G401 (cell line): ENCODE measurements around the gene ALG12. TPM values are rescaled to one million over a fixed set of nuclear protein-coding genes. Genes with fewer than 3 reads are reported as not detected.

ENCODE experiments used
- DNase-seq: peaks from one replicate; pipeline ENCODE4 v3.0.0-alpha.2; 2015; ENCODE audit warnings: low spot score
- in situ Hi-C: cut with HindIII; loops from 2 replicates; pipeline ENCODE4 v1.10.0; 2016; ENCODE audit warnings: low sequenced_read_pairs, mixed read lengths
- total RNA-seq: library from RNA; depleted of rRNA; stranded (reverse); fragments of >200 nt; shearing (Covaris generic); gene quantifications from 2 replicates; pipeline ENCODE4 v1.2.3, GENCODE V29; 2014; rRNA removed

The ALG12 gene
- 23.8 and 24.1 TPM in 2 replicates for total RNA-seq

DNA sequence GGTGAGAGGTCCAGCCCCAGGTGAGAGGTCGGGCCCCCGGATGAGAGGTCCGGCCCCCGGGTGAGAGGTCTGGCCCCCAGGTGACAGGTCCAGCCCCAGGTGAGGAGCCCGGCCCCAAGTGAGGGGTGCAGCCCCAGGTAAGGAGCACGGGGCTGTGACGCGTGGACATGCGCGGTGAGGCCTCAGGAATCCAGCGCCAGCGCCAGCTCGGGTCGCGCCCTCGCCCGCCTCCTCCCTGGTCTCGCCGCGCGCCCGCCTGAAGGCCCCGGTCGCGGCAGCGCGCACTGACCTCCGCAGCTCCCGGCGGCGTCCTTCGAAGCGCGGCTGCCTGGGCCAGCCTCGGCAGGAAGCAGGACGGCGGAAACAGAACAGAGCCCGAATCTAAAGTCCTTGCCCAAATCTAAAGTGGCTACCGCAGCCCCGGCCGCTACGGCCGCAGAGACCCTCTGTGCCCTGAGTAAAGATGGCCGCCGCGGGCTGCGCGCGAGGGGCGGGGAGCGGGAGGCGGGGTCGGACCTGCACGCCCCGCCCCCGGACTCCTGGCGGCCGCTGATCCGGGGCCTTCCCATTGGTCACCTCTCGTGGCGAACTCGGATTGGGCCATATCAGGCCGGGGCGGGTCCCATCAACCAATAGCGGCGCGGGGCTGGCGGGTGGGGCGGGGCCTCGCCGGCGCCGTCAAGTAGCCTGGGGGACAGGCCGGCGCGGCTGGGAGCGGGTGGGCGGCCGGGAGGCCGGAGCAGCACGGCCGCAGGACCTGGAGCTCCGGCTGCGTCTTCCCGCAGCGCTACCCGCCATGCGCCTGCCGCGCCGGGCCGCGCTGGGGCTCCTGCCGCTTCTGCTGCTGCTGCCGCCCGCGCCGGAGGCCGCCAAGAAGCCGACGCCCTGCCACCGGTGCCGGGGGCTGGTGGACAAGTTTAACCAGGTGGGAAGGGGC is at the start of gene ALG12, which contains the start of gene CRELD2:
Gene ALG12, minus strand, starts transcription at position 465 of the 937 bp plus-strand sequence. CDS start 4,673 bp downstream, outside the sequence.
Gene CRELD2, plus strand, starts transcription at position 661 of the 937 bp plus-strand sequence. Its CDS starts 136 bp downstream, at position 797.
- in situ Hi-C loops, result loop anchor here (25.0 kb wide), 1 partner anchor 131 kb away; no protein-coding TSS in a partner anchor
- peak; percentile 98 for DNase-seq

DNA sequence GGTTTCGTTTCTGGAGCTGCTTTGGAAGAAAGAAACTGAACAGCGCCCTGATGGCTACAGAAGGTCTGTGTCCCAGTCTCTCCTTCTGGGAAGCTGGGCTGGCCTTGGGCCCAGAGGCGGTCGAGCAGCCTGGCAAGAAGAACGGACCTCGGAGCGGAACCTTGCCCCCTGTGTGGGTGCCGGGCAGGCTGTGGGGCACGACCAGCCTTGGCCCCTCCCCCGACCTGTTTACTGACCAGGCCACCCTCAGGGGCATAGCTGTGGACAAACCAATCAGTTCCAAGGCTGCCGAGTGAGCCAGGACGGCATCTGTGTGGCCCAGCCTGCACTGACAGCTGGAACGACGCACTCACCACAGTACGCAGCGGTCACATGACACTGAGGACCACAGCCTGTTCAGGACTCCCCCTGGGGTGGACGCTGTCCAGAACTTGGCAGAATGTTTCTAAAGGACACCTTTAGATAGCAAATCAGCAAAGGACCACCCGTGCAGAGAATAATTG is 49.5 kb upstream of the ALG12 start:
- in situ Hi-C loops, result no loop called here
- no peak for DNase-seq

DNA sequence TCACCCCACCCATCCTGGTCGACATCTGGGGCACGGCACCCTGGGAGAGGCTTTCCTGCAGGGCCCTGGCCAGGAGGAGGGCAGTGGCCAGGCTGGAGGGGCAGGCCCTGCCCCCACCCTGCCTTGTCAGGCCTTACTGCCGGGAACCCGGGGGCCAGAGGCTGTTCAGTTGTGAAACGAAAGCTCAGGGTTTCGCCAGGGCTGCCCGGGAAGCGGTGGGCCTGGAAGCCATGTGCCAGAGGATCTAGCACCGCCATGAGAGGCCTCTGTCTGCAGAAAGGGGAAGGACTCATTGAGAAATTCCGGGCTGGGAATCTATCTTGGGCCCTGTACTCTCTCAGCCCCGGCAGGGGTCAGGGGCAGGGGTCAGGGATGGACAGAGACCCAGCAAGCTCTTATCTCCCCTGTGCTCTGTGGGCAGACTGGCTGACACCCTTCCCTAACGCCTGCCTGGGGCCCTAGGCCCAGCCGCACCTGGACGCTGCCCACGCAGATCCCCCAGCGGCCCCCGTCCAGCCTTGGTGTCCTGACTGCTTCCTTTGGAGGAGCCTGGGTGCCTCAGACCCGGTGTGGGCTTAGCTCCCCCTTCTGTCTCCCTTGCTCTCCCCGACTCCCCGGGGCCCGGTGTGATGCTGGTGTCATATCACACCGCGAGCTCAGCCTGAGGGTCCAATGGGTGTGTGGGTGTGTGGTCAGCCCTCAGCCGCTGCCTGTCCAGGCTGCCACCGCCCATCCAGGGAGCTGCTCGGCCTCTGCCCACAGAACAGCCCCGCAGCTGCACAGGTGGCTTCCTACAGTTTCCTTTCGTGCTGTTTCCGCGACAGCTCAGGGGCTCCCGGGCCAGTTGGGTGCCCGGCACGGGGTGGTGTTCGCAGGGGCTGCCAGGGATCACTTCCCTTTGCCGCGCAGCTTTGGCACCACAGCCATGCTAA is 48.8 kb upstream of the ALG12 start:
- no peak for DNase-seq
- in situ Hi-C loops, result no loop called here

DNA sequence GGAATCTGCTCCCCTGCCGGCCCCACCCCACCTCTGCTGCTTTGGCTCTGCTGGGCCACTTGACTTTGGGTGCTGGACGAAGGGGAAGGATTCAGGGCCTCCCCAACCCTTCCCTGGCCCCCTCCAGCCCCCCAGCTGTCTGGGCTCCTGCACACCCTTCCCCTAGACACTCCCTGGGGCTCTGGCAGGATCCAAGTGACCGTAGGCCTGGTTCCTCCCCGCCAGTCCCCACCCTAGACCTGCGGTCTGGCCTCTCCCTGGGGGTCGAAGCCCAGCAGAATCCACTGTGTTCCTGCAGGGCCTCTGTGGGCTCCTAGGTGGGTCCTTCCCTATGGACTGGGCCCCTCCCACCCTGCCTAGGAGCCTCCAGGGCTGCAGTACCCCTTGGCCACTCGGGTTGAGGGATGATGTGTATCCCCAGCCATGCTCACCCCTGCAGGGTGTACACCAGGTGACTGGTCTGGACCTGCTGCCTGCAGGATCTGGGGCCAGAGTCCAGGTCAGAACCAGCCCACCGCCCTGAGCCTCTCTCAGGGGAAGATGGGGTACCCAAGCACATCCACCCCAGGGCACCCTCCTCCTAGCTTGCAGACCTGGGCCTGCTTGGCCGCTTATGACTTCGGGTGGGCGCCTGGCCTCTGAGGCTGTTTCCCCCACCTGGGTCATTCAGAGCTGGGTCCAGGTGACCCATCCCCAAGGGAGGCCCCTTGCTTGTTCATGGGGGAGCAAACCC is 48.0 kb upstream of the ALG12 start:
- DNase-seq, result no peak
- in situ Hi-C loops, result no loop called here

DNA sequence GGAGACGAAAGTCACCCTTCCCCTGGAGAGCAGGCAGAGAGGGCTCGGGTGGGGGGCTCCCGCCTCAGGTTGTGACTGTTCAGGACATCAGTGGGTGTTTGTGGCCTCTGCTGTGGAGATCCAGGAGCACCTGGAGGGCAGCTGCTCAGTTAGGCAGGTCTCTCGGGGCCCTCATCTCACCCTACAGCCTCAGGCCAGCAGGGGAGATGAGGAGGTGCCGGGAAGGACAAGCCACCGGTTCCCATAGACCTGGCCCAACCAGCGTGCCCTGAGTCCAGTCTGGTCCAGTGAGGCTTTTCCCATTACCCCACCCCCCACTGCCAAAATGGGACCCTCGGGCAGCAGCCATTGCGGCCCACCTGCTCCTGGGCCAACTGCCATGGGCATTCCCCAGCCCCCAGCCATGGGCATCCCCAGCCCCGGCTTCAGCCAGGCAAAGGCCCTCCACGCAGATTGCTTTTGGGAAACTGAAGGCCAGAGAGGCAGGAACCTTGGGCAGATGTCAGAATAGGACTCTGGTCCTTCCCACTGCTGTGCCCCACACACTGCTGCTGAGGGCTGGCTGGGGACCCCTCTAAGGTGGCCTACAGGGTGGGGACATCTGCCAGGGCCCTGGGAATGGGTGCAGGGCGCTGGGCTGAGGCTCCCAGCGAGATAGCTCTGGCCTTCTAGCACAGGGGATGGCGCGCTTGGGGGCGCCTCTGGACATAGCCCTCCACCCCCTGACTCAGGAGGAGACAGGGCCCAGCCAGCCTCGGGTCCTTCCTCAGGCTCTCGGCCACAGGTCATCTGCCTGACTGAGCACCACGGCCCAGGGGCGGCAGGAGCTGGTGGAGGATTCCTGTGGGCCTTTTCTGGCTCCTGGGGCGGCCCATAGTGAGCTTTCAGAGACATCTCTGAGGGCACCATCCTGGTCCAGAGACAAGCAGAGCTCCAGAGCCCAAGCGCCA is 47.1 kb upstream of the ALG12 start:
- in situ Hi-C loops, result no loop called here

DNA sequence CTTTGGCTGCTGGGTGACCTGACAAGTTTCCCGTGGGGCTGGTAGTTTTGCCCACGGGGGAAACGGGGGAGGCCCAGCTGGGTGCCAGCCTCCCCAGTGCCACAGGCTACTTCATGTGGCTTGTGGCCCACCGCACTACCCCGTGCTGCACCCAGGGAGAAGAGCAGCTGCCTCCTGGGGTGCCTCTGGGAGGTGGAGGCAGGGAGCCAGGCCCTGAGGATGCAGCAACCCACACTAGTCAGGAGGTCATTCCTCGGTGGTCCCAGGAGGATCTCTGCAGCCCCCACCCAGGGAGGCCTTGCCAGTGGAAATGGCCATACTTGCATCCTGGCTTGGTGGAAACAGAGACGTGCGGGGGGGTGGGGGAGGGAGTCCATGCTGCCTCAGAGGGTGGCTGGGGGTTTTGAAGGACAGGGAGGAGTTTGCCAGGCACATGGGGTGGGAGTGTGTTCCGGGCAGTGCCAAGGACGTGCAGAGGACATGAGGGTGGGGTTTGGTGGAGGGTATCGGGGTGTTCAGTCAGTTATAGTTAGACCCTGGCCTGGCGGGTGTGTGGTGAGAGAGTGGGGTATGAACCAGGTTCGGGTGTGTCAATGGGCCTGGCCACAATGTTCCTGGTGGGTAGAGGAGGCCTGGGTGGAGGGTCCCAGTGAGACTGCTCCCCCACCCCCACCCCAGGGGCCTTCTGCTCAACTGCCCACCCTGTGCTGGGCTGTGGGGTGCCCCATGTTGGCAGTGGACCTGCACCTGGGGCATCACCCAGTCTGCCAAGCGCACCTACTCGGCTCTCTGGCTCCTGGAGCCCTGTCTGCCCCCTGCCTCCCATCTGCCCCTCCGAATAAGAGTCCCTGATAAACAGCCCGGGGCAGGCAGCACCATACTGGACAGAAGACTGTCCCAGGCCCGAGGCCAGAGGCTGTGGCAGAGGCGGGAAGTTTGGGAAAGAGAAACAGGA is 46.2 kb upstream of the ALG12 start:
- DNase-seq, result no peak
- in situ Hi-C loops, result no loop called here

More for the DNA sequence above, 47.1 kb upstream of the ALG12 start:
- DNase-seq, result no peak

DNA sequence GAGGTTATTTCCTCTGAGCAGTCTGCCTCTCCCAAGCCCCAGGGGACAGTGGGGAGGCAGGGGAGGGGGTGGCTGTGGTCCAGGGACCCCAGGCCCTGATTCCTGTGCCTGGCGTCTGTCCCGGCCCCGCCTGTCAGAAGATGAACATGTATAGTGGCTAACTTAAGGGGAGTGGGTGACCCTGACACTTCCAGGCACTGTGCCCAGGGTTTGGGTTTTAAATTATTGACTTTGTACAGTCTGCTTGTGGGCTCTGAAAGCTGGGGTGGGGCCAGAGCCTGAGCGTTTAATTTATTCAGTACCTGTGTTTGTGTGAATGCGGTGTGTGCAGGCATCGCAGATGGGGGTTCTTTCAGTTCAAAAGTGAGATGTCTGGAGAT is 45.4 kb upstream of the ALG12 start:
- DNase-seq, result no peak
- in situ Hi-C loops, result no loop called here

DNA sequence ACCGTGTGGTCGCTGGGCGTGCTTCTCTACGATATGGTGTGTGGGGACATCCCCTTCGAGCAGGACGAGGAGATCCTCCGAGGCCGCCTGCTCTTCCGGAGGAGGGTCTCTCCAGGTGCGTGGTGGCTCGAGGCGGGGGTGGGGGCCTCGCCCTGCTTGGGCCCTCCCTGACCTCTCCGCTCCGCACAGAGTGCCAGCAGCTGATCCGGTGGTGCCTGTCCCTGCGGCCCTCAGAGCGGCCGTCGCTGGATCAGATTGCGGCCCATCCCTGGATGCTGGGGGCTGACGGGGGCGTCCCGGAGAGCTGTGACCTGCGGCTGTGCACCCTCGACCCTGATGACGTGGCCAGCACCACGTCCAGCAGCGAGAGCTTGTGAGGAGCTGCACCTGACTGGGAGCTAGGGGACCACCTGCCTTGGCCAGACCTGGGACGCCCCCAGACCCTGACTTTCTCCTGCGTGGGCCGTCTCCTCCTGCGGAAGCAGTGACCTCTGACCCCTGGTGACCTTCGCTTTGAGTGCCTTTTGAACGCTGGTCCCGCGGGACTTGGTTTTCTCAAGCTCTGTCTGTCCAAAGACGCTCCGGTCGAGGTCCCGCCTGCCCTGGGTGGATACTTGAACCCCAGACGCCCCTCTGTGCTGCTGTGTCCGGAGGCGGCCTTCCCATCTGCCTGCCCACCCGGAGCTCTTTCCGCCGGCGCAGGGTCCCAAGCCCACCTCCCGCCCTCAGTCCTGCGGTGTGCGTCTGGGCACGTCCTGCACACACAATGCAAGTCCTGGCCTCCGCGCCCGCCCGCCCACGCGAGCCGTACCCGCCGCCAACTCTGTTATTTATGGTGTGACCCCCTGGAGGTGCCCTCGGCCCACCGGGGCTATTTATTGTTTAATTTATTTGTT is 44.8 kb upstream of the ALG12 start:
- in situ Hi-C loops, result no loop called here
- no peak for DNase-seq

DNA sequence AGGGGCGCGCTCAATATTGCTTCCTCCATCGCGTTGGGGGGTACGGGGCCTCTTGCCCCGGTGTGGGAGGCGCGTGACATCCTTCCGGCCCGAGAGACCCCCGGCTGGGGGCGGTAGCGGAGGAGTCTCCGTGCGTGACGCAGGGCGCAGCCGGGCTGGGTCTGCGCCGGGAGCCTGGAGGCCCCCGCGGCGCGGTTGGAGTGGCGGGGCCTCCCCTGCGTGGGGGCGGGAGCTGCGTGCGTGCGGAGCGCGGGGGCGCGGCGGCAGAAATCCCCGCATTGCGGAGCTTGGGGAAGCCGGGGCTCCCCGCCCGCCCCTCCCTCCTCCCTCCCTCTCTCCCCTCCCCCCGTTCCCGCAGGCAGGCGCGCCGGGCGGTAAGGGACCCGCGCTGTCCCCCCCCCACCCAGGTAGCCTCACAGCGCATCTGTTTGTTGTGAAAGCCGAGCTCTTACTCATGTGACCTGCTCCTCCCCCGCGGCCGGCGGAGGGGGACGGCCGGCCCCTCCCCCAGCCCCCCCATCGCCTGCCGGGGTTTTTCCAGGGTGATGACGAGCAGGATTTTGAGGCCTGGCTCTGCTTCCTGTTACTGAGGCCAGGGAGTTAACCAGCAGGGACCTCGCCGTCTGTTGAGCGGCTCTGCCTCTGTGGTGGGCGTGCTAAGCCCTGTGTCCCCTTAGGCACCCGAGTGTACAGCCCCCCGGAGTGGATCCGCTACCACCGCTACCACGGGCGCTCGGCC is 43.9 kb upstream of the ALG12 start:
- DNase-seq, result peak; percentile 73
- in situ Hi-C loops, result no loop called here

DNA sequence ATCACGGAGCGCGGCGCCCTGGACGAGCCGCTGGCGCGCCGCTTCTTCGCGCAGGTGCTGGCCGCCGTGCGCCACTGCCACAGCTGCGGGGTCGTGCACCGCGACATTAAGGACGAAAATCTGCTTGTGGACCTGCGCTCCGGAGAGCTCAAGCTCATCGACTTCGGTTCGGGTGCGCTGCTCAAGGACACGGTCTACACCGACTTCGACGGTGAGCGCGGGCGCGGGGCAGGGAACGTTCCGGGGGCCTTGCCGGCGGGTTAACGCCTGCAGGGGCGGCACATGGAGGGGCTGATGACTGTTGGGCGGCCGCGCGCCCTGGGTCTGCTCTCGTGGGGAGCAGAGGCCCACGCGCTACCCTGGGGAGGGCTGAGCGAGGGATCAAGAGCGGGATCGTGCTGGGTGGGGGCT is 43.4 kb upstream of the ALG12 start:
- no peak for DNase-seq
- in situ Hi-C loops, result no loop called here

DNA sequence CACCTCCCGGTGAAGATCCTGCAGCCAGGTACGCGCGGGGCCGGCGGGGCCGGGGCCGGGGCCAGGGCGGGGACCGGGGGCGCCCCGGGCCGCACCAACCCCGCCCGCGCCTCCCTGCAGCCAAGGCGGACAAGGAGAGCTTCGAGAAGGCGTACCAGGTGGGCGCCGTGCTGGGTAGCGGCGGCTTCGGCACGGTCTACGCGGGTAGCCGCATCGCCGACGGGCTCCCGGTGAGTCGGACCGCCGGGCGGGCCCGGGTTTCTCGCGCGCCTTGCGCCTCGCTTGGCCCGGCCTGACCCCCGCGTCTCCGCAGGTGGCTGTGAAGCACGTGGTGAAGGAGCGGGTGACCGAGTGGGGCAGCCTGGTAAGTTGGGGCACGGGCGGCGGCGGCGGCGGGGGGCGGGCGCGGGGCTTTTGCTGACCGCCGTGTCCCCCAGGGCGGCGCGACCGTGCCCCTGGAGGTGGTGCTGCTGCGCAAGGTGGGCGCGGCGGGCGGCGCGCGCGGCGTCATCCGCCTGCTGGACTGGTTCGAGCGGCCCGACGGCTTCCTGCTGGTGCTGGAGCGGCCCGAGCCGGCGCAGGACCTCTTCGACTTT is 42.9 kb upstream of the ALG12 start:
- in situ Hi-C loops, result no loop called here
- DNase-seq, result no peak

DNA sequence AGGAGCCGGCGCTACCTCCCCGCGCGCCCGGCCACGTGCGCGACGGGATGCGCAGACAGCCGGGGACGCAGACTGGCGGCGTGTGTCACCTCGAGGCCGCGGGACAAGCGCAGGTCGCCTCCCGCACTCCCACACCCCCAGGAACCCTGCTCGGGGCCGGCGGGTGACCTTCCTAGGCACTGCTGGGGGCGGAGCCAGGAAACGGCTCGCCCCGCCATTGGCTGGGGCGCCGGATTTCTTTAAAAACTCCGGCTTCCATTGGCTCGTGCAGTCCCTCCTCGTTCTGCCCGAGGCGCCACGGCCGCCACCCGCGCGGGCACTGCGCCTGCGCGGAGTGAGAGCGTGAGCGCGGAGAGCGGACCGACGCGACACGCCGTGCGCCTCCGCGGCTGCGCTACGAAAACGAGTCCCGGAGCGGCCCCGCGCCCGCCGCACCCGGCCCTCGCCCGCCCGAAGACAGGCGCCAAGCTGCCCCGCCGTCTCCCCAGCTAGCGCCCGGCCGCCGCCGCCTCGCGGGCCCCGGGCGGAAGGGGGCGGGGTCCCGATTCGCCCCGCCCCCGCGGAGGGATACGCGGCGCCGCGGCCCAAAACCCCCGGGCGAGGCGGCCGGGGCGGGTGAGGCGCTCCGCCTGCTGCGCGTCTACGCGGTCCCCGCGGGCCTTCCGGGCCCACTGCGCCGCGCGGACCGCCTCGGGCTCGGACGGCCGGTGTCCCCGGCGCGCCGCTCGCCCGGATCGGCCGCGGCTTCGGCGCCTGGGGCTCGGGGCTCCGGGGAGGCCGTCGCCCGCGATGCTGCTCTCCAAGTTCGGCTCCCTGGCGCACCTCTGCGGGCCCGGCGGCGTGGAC is 42.1 kb upstream of the ALG12 start, which contains the start of gene PIM3:
Gene PIM3, plus strand, starts transcription at position 614 of the 846 bp plus-strand sequence. Its CDS starts 176 bp downstream, at position 790.
- DNase-seq, result peak; percentile 94

DNA sequence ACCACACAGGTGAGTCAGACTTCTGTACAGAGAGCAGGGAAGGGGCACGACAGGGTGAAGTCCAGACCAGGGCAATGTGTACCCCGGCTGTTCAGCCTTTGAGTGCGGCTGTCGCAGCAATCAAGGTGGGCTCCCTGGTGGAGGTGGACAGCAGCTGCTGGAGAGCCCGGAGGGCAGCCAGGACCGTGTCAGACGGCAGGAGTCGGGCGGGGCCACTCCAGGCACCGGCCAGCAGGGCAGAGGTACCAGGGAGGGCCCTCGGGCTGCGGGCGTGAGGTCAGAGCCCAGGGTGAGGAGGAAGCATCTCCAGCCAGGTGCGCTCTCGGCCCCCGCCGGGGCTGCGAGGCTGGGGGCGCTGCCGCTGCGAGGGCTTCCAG is 41.5 kb upstream of the ALG12 start:
- DNase-seq, result no peak
- in situ Hi-C loops, result no loop called here

More for the DNA sequence above, 42.1 kb upstream of the ALG12 start, which contains the start of gene PIM3:
- in situ Hi-C loops, result no loop called here
